OCI-LY7 (cell line): Measurements from ENCODE around the gene CLEC2B.
"Not testable (repeated sequence)": the region's sequence is repeated elsewhere in the genome, so short reads cannot be mapped to it uniquely, and the experiment has no call there.

Experiments
- EZH2phosphoT487 ChIP-seq: fragments of 200-600 bp; sonication (generic); IDR thresholded peaks from 2 replicates; pipeline ENCODE4 v1.6.1; 2018; ENCODE audit warnings: low read depth, borderline replicate concordance, mild to moderate bottlenecking, mixed run types, antibody characterized with exemption, low read length, moderate library complexity, mixed read lengths
- TF ChIP-seq, protein P1 (sequence below): fragments of 200-600 bp; sonication (generic); conservative IDR thresholded peaks from 2 replicates; pipeline ENCODE4 v1.5.1; 2014; ENCODE audit warnings: mild to moderate bottlenecking, antibody characterized with exemption, low read length, moderate library complexity, mixed read lengths

DNA sequence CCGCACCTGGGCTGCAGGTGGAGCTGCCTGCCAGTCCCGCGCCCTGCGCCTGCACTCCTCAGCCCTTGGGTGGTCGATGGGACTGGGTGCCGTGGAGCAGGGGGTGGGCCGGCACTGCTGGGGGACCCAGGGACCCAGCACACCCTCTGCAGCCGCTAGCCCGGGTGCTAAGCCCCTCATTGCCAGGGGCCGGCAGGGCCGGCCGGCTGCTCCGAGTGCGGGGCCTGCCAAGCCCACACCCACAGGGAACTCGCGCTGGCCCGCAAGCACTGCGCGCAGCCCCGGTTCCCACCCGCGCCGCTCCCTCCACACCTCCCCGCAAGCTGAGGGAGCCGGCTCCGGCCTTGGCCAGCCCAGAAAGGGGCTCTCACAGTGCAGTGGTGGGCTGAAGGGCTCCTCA lies 7.0 kb upstream of the CLEC2B start:
- TF ChIP-seq, protein P1, sequence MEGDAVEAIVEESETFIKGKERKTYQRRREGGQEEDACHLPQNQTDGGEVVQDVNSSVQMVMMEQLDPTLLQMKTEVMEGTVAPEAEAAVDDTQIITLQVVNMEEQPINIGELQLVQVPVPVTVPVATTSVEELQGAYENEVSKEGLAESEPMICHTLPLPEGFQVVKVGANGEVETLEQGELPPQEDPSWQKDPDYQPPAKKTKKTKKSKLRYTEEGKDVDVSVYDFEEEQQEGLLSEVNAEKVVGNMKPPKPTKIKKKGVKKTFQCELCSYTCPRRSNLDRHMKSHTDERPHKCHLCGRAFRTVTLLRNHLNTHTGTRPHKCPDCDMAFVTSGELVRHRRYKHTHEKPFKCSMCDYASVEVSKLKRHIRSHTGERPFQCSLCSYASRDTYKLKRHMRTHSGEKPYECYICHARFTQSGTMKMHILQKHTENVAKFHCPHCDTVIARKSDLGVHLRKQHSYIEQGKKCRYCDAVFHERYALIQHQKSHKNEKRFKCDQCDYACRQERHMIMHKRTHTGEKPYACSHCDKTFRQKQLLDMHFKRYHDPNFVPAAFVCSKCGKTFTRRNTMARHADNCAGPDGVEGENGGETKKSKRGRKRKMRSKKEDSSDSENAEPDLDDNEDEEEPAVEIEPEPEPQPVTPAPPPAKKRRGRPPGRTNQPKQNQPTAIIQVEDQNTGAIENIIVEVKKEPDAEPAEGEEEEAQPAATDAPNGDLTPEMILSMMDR, result not testable (repeated sequence)
- not testable (repeated sequence) for TF ChIP-seq EZH2phosphoT487
